HepG2 (cell line): Measurements from ENCODE around the gene ZBTB7B. TPM values are rescaled to one million over a fixed set of nuclear protein-coding genes. Genes with fewer than 3 reads are reported as not detected.

ENCODE experiments used
- BCL6 ChIP-seq: IDR thresholded peaks from 2 replicates; pipeline ENCODE4 v1.6.1; 2016; ENCODE audit warnings: missing genetic modification reagents, missing compliant biosample characterization
- DNMT3B ChIP-seq: conservative IDR thresholded peaks from 2 replicates; pipeline ENCODE4 v1.6.1; 2016; ENCODE audit warnings: missing biosample characterization, control low read depth
- ELF1 ChIP-seq: sonication (generic); formaldehyde crosslinking; IDR thresholded peaks from 2 replicates; pipeline ENCODE4 v1.4.0; 2020; ENCODE audit warnings: missing genetic modification reagents
- HIVEP1 ChIP-seq: sonication (generic); formaldehyde crosslinking; IDR thresholded peaks from 2 replicates; pipeline ENCODE4 v1.4.0; 2020; ENCODE audit warnings: mild to moderate bottlenecking, missing genetic modification reagents
- IRX3 ChIP-seq: sonication (generic); formaldehyde crosslinking; IDR thresholded peaks from 2 replicates; pipeline ENCODE4 v1.8.1; 2023; ENCODE audit warnings: mild to moderate bottlenecking, low read depth, missing genetic modification reagents, borderline replicate concordance
- JUN ChIP-seq: sonication (generic); formaldehyde crosslinking; IDR thresholded peaks from 2 replicates; pipeline ENCODE4 v1.4.0; 2020; ENCODE audit warnings: mild to moderate bottlenecking, missing genetic modification reagents
- MXI1 ChIP-seq: IDR thresholded peaks from 3 replicates; pipeline ENCODE4 v1.6.1; 2012; ENCODE audit warnings: low read depth, low read length, inconsistent platforms, borderline replicate concordance
- NR2F6 ChIP-seq, 2 experiments: IDR thresholded peaks; 2 replicates each; pipeline ENCODE4 v1.6.1; 2016; ENCODE audit warnings: antibody characterized with exemption in 1 of 2, mild to moderate bottlenecking in 1 of 2
- PAWR ChIP-seq: sonication (generic); formaldehyde crosslinking; IDR thresholded peaks from 2 replicates; pipeline ENCODE4 v1.4.0; 2020; ENCODE audit warnings: missing genetic modification reagents, mild to moderate bottlenecking, borderline replicate concordance
- RARG ChIP-seq: sonication (generic); formaldehyde crosslinking; IDR thresholded peaks from 2 replicates; pipeline ENCODE4 v1.4.0; 2020; ENCODE audit warnings: low read depth, mild to moderate bottlenecking, missing genetic modification reagents
- RFX5 ChIP-seq: IDR thresholded peaks from 2 replicates; pipeline ENCODE4 v1.6.1; 2011; ENCODE audit warnings: low read depth, low read length, improper control_type of control experiment
- SATB2 ChIP-seq: sonication (generic); formaldehyde crosslinking; IDR thresholded peaks from 2 replicates; pipeline ENCODE4 v1.5.0; 2020; ENCODE audit warnings: missing genetic modification reagents
- SMARCC2 ChIP-seq: fragments of 450-650 bp; IDR thresholded peaks from 2 replicates; pipeline ENCODE4 v1.6.1; 2017; ENCODE audit warnings: antibody characterized with exemption, mild to moderate bottlenecking
- SP2 ChIP-seq: sonication (generic); formaldehyde crosslinking; IDR thresholded peaks from 2 replicates; pipeline ENCODE4 v1.5.1; 2020; ENCODE audit warnings: mild to moderate bottlenecking, missing genetic modification reagents
- SPEN ChIP-seq: sonication (generic); formaldehyde crosslinking; IDR thresholded peaks from 2 replicates; pipeline ENCODE4 v1.5.1; 2020; ENCODE audit warnings: low read depth, mild to moderate bottlenecking, missing genetic modification reagents
- STAT6 ChIP-seq: sonication (generic); formaldehyde crosslinking; IDR thresholded peaks from 2 replicates; pipeline ENCODE4 v1.4.0; 2020; ENCODE audit warnings: missing genetic modification reagents, mild to moderate bottlenecking, borderline replicate concordance
- TAF1 ChIP-seq: sonication (generic); formaldehyde crosslinking; IDR thresholded peaks from 2 replicates; pipeline ENCODE4 v1.4.0; 2020; ENCODE audit warnings: missing genetic modification reagents
- THYN1 ChIP-seq: sonication (generic); formaldehyde crosslinking; IDR thresholded peaks from 2 replicates; pipeline ENCODE4 v1.8.1; 2023; ENCODE audit warnings: low read depth, mild to moderate bottlenecking, moderate library complexity, missing genetic modification reagents, borderline replicate concordance
- ZFP41 ChIP-seq: sonication (generic); formaldehyde crosslinking; IDR thresholded peaks from 2 replicates; pipeline ENCODE4 v1.4.0; 2020; ENCODE audit warnings: mild to moderate bottlenecking, missing genetic modification reagents, borderline replicate concordance
- ZNF205 ChIP-seq: IDR thresholded peaks from 2 replicates; pipeline ENCODE4 v1.6.1; 2018; ENCODE audit warnings: missing biosample characterization, missing genetic modification reagents
- ZNF30 ChIP-seq: sonication (generic); formaldehyde crosslinking; IDR thresholded peaks from 2 replicates; pipeline ENCODE4 v1.5.0; 2020; ENCODE audit warnings: mild to moderate bottlenecking, missing genetic modification reagents
- ZNF329 ChIP-seq: sonication (generic); formaldehyde crosslinking; IDR thresholded peaks from 2 replicates; pipeline ENCODE4 v1.9.0; 2021; ENCODE audit warnings: low read depth, mild to moderate bottlenecking, missing genetic modification reagents
- ZNF333 ChIP-seq: sonication (generic); formaldehyde crosslinking; IDR thresholded peaks from 2 replicates; pipeline ENCODE4 v1.4.0; 2020; ENCODE audit warnings: mild to moderate bottlenecking, missing genetic modification reagents, borderline replicate concordance
- ZNF570 ChIP-seq: sonication (generic); formaldehyde crosslinking; IDR thresholded peaks from 2 replicates; pipeline ENCODE4 v1.4.0; 2020; ENCODE audit warnings: mild to moderate bottlenecking, missing genetic modification reagents, borderline replicate concordance
- ZSCAN22 ChIP-seq: sonication (generic); formaldehyde crosslinking; IDR thresholded peaks from 2 replicates; pipeline ENCODE4 v1.4.0; 2020; ENCODE audit warnings: mild to moderate bottlenecking, missing genetic modification reagents
- polyA plus RNA-seq, 8 experiments: library from polyadenylated mRNA; depleted of rRNA in 3 of 8; stranded (reverse) in 7 of 8; unstranded in 1 of 8; fragments of >200 nt; fragmentation: Illumina TruSeq in 4 of 8; extraction: Trizol in 4 of 8; gene quantifications; 2 replicates each; pipeline versions ENCODE4 v1.2.1 to v1.2.3, GENCODE V29; 2011 to 2016; ENCODE audit warnings: low read depth in 4 of 8, missing spikeins in 1 of 8, mixed read lengths in 1 of 8; ENCODE audit not compliant: insufficient read depth in 1 of 8
- total RNA-seq, 5 experiments: library from RNA; depleted of rRNA; stranded (reverse); fragments of >200 nt; fragmentation: Illumina TruSeq; extraction: Trizol; gene quantifications; 2 replicates each; pipeline ENCODE4 v1.2.3, GENCODE V29; 2016; ENCODE audit warnings: low read depth in 1 of 5
- TF ChIP-seq, protein P1 (sequence below): sonication (generic); formaldehyde crosslinking; IDR thresholded peaks from 2 replicates; pipeline ENCODE4 v1.5.0; 2020; ENCODE audit warnings: missing genetic modification reagents
- TF ChIP-seq, protein P2 (sequence below): IDR thresholded peaks from 2 replicates; pipeline ENCODE4 v1.6.1; 2016

Gene ZBTB7B
- total and polyA plus RNA-seq, 2 of the 13 experiments (the other 11 are each of a cell fraction or from before 2014, with no cell fraction given) = 15.5 to 17.5 TPM

GRCh38 chr1:154974102-154974807 lies 28.3 kb upstream of the ZBTB7B start, which contains the start of gene CKS1B (continued):
- TF ChIP-seq RARG (CRISPR knock-in tag) = no peak
- no peak for TF ChIP-seq ZFP41 (CRISPR knock-in tag)
- TF ChIP-seq JUN = no peak
- peak; percentile 80 for TF ChIP-seq ELF1 (CRISPR knock-in tag)
- TF ChIP-seq, protein P1, sequence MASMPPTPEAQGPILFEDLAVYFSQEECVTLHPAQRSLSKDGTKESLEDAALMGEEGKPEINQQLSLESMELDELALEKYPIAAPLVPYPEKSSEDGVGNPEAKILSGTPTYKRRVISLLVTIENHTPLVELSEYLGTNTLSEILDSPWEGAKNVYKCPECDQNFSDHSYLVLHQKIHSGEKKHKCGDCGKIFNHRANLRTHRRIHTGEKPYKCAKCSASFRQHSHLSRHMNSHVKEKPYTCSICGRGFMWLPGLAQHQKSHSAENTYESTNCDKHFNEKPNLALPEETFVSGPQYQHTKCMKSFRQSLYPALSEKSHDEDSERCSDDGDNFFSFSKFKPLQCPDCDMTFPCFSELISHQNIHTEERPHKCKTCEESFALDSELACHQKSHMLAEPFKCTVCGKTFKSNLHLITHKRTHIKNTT = no peak
- no peak for TF ChIP-seq BCL6
- no peak for TF ChIP-seq DNMT3B (CRISPR knock-in tag)
- TF ChIP-seq TAF1 = peak; percentile 71; the same call in 1 of the 2 replicates
- TF ChIP-seq, protein P2, sequence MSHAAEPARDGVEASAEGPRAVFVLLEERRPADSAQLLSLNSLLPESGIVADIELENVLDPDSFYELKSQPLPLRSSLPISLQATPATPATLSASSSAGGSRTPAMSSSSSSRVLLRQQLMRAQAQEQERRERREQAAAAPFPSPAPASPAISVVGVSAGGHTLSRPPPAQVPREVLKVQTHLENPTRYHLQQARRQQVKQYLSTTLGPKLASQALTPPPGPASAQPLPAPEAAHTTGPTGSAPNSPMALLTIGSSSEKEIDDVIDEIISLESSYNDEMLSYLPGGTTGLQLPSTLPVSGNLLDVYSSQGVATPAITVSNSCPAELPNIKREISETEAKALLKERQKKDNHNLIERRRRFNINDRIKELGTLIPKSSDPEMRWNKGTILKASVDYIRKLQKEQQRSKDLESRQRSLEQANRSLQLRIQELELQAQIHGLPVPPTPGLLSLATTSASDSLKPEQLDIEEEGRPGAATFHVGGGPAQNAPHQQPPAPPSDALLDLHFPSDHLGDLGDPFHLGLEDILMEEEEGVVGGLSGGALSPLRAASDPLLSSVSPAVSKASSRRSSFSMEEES (CRISPR knock-in tag) = no peak; the same call in 1 of the 2 replicates
- no peak for TF ChIP-seq STAT6 (CRISPR knock-in tag)
- TF ChIP-seq SATB2 (CRISPR knock-in tag) = no peak
- TF ChIP-seq ZNF30 (CRISPR knock-in tag) = no peak
- peak; percentile 64; the same call in 1 of the 2 replicates for TF ChIP-seq SPEN (CRISPR knock-in tag)
- TF ChIP-seq ZNF333 (CRISPR knock-in tag) = no peak
- no peak for TF ChIP-seq ZNF205 (CRISPR knock-in tag)
- no peak for TF ChIP-seq THYN1
- TF ChIP-seq SMARCC2 = no peak
- TF ChIP-seq ZSCAN22 (CRISPR knock-in tag) = no peak
- no peak for TF ChIP-seq PAWR (CRISPR knock-in tag)
- TF ChIP-seq RFX5 = peak; percentile 70
- TF ChIP-seq IRX3 (CRISPR knock-in tag) = peak; percentile 75; the same call in 1 of the 2 replicates
- TF ChIP-seq SP2 (CRISPR knock-in tag) = peak; percentile 97
- no peak for TF ChIP-seq ZNF570 (CRISPR knock-in tag)
- TF ChIP-seq NR2F6 (IDR thresholded peaks at IDR 0.05) = peak; percentile 82
- TF ChIP-seq NR2F6 (CRISPR knock-in tag; IDR thresholded peaks at IDR 0.05) = peak; percentile 58; the same call in 1 of the 2 replicates
- TF ChIP-seq MXI1 = peak; percentile 100
- TF ChIP-seq ZNF329 = no peak
- TF ChIP-seq HIVEP1 (CRISPR knock-in tag) = no peak
